Measurements from ENCODE around the gene CLEC16A. TPM values are rescaled to one million over a fixed set of nuclear protein-coding genes. Genes with fewer than 3 reads are reported as not detected.

The CLEC16A gene
- total and polyA plus RNA-seq, 9 of the 15 experiments (the other 6 are each of a cell fraction or from before 2014, with no cell fraction given): 1.00 to 22.3 (median 10.0) TPM

DNA sequence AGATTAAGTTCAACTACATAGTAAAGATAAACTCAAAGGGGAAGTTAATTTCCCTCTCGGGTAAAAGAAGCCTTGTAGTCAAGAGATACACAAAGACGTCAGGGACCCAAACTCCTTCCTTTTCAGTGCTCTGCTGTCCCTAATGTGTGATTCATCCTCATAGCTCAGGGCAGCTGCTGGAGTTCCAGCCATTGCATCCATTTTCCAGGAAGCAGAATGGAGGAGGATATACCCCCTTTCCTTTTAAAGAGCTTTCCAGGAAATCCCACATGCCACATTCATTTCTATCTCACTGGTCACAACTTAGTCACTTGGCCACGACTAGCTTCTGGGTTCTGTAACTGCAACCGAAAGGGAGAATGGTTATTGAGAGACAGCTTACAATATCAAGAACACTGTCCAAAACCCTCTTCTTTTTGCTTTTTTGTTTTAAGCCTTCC lies 216.3 kb downstream of the CLEC16A start (continued):
- no peak for TF ChIP-seq ZNF778 (CRISPR knock-in tag; IDR thresholded peaks at IDR 0.05)
- TF ChIP-seq, protein P1, sequence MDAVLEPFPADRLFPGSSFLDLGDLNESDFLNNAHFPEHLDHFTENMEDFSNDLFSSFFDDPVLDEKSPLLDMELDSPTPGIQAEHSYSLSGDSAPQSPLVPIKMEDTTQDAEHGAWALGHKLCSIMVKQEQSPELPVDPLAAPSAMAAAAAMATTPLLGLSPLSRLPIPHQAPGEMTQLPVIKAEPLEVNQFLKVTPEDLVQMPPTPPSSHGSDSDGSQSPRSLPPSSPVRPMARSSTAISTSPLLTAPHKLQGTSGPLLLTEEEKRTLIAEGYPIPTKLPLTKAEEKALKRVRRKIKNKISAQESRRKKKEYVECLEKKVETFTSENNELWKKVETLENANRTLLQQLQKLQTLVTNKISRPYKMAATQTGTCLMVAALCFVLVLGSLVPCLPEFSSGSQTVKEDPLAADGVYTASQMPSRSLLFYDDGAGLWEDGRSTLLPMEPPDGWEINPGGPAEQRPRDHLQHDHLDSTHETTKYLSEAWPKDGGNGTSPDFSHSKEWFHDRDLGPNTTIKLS (IDR thresholded peaks at IDR 0.05; ENCODE audit: borderline replicate concordance, low read depth): 0 out of 2 replicates have a peak, but pooled peaks have one; percentile 7
- TF ChIP-seq RFX1 (IDR thresholded peaks at IDR 0.05): no peak
- TF ChIP-seq XRCC3 (IDR thresholded peaks at IDR 0.05): no peak
- TF ChIP-seq, protein P2, sequence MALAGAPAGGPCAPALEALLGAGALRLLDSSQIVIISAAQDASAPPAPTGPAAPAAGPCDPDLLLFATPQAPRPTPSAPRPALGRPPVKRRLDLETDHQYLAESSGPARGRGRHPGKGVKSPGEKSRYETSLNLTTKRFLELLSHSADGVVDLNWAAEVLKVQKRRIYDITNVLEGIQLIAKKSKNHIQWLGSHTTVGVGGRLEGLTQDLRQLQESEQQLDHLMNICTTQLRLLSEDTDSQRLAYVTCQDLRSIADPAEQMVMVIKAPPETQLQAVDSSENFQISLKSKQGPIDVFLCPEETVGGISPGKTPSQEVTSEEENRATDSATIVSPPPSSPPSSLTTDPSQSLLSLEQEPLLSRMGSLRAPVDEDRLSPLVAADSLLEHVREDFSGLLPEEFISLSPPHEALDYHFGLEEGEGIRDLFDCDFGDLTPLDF (CRISPR knock-in tag; IDR thresholded peaks at IDR 0.05): no peak
- peak; percentile 28; the same call in 1 of the 2 replicates for TF ChIP-seq TEAD4 (IDR thresholded peaks at IDR 0.05; ENCODE audit: low read length)
- TF ChIP-seq TEAD4 (CRISPR knock-in tag; IDR thresholded peaks at IDR 0.05; ENCODE audit: borderline replicate concordance): no peak
- TF ChIP-seq, protein P3, sequence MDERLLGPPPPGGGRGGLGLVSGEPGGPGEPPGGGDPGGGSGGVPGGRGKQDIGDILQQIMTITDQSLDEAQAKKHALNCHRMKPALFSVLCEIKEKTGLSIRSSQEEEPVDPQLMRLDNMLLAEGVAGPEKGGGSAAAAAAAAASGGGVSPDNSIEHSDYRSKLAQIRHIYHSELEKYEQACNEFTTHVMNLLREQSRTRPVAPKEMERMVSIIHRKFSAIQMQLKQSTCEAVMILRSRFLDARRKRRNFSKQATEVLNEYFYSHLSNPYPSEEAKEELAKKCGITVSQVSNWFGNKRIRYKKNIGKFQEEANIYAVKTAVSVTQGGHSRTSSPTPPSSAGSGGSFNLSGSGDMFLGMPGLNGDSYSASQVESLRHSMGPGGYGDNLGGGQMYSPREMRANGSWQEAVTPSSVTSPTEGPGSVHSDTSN (CRISPR knock-in tag; IDR thresholded peaks at IDR 0.05; ENCODE audit: low read depth): no peak
- TF ChIP-seq, protein P3 (tag; conservative IDR thresholded peaks at IDR 0.05; ENCODE audit: low read depth): no peak
- no peak for TF ChIP-seq ZNF696 (CRISPR knock-in tag; conservative IDR thresholded peaks at IDR 0.05)
- TF ChIP-seq, protein P4, sequence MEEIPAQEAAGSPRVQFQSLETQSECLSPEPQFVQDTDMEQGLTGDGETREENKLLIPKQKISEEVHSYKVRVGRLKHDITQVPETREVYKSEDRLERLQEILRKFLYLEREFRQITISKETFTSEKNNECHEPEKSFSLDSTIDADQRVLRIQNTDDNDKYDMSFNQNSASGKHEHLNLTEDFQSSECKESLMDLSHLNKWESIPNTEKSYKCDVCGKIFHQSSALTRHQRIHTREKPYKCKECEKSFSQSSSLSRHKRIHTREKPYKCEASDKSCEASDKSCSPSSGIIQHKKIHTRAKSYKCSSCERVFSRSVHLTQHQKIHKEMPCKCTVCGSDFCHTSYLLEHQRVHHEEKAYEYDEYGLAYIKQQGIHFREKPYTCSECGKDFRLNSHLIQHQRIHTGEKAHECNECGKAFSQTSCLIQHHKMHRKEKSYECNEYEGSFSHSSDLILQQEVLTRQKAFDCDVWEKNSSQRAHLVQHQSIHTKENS (CRISPR knock-in tag; IDR thresholded peaks at IDR 0.05): no peak
- TF ChIP-seq JUN (IDR thresholded peaks at IDR 0.05; ENCODE audit: borderline replicate concordance, low read depth, low read length): peak; percentile 47; the same call in 1 of the 2 replicates
- no peak for TF ChIP-seq JUN (CRISPR knock-in tag; IDR thresholded peaks at IDR 0.05; ENCODE audit: borderline replicate concordance)
- TF ChIP-seq, protein P5, sequence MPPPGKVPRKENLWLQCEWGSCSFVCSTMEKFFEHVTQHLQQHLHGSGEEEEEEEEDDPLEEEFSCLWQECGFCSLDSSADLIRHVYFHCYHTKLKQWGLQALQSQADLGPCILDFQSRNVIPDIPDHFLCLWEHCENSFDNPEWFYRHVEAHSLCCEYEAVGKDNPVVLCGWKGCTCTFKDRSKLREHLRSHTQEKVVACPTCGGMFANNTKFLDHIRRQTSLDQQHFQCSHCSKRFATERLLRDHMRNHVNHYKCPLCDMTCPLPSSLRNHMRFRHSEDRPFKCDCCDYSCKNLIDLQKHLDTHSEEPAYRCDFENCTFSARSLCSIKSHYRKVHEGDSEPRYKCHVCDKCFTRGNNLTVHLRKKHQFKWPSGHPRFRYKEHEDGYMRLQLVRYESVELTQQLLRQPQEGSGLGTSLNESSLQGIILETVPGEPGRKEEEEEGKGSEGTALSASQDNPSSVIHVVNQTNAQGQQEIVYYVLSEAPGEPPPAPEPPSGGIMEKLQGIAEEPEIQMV (tag; conservative IDR thresholded peaks at IDR 0.05; ENCODE audit: low read depth): no peak
- TF ChIP-seq, protein P6, sequence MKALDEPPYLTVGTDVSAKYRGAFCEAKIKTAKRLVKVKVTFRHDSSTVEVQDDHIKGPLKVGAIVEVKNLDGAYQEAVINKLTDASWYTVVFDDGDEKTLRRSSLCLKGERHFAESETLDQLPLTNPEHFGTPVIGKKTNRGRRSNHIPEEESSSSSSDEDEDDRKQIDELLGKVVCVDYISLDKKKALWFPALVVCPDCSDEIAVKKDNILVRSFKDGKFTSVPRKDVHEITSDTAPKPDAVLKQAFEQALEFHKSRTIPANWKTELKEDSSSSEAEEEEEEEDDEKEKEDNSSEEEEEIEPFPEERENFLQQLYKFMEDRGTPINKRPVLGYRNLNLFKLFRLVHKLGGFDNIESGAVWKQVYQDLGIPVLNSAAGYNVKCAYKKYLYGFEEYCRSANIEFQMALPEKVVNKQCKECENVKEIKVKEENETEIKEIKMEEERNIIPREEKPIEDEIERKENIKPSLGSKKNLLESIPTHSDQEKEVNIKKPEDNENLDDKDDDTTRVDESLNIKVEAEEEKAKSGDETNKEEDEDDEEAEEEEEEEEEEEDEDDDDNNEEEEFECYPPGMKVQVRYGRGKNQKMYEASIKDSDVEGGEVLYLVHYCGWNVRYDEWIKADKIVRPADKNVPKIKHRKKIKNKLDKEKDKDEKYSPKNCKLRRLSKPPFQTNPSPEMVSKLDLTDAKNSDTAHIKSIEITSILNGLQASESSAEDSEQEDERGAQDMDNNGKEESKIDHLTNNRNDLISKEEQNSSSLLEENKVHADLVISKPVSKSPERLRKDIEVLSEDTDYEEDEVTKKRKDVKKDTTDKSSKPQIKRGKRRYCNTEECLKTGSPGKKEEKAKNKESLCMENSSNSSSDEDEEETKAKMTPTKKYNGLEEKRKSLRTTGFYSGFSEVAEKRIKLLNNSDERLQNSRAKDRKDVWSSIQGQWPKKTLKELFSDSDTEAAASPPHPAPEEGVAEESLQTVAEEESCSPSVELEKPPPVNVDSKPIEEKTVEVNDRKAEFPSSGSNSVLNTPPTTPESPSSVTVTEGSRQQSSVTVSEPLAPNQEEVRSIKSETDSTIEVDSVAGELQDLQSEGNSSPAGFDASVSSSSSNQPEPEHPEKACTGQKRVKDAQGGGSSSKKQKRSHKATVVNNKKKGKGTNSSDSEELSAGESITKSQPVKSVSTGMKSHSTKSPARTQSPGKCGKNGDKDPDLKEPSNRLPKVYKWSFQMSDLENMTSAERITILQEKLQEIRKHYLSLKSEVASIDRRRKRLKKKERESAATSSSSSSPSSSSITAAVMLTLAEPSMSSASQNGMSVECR (CRISPR knock-in tag; IDR thresholded peaks at IDR 0.05): no peak

Data from K562 (cell line).